WTC11 (cell line): ENCODE measurements around the gene PLRG1. TPM values are rescaled to one million over a fixed set of nuclear protein-coding genes. Genes with fewer than 3 reads are reported as not detected.

Experiments
- ATAC-seq: fragments of 200-7000 bp; cut with Tn5 transposase; 2 replicates; pipeline ENCODE4 v1.10.0; 2021; ENCODE audit warnings: mild to moderate bottlenecking, moderate library complexity
- CTCF ChIA-PET: fragments of 300-600 bp; sonication (Branson Sonifier 250); formaldehyde crosslinking; loops from one replicate; lab custom pipeline; 2021; ENCODE audit warnings: antibody characterized with exemption; lab: Charles Lee
- POLR2A ChIA-PET: fragments of 350-600 bp; sonication (Branson Sonifier 250); formaldehyde crosslinking; loops from one replicate; lab custom pipeline; 2021; ENCODE audit warnings: antibody characterized with exemption; lab: Charles Lee
- DNase-seq: peaks from one replicate; pipeline ENCODE4 v3.0.0; 2021; ENCODE audit warnings: low spot score
- H3K27ac Mint-ChIP-seq: 2 replicates; pipeline ENCODE4 v1.8.0; 2021; ENCODE audit warnings: mixed read lengths
- H3K27me3 Mint-ChIP-seq: 2 replicates; pipeline ENCODE4 v1.8.0; 2021; ENCODE audit warnings: low read depth, mild to moderate bottlenecking, moderate library complexity, mixed read lengths
- H3K36me3 Mint-ChIP-seq: 2 replicates; pipeline ENCODE4 v1.8.0; 2021; ENCODE audit warnings: mixed read lengths
- H3K4me1 Mint-ChIP-seq: 2 replicates; pipeline ENCODE4 v1.8.0; 2022; ENCODE audit warnings: mixed read lengths
- H3K4me3 Mint-ChIP-seq: 2 replicates; pipeline ENCODE4 v1.8.0; 2021; ENCODE audit warnings: mild to moderate bottlenecking, moderate library complexity, mixed read lengths
- H3K9me3 Mint-ChIP-seq: 2 replicates; pipeline ENCODE4 v1.8.0; 2021; ENCODE audit warnings: mixed read lengths
- CBFB ChIP-seq: sonication (generic); formaldehyde crosslinking; IDR thresholded peaks from 2 replicates; pipeline ENCODE4 v1.8.1; 2022; ENCODE audit warnings: mild to moderate bottlenecking, low read depth, missing genetic modification reagents
- ELF4 ChIP-seq: sonication (generic); formaldehyde crosslinking; IDR thresholded peaks from 2 replicates; pipeline ENCODE4 v1.8.1; 2022; ENCODE audit warnings: low read depth, mild to moderate bottlenecking, moderate library complexity, missing genetic modification reagents
- GTF2I ChIP-seq: fragments of 250-450 bp; sonication (Bioruptor Pico); conservative IDR thresholded peaks from 2 replicates; pipeline ENCODE4 v1.4.0; 2021; ENCODE audit warnings: mild to moderate bottlenecking
- HMGA2 ChIP-seq: fragments of 250-450 bp; sonication (Bioruptor Pico); IDR thresholded peaks from 2 replicates; pipeline ENCODE4 v1.4.0; 2021; ENCODE audit warnings: mild to moderate bottlenecking, moderate library complexity
- MYBL2 ChIP-seq: sonication (generic); formaldehyde crosslinking; IDR thresholded peaks from 2 replicates; pipeline ENCODE4 v1.8.1; 2023; ENCODE audit warnings: mild to moderate bottlenecking, moderate library complexity, missing genetic modification reagents
- PRDM15 ChIP-seq: sonication (generic); formaldehyde crosslinking; IDR thresholded peaks from 2 replicates; pipeline ENCODE4 v1.8.0; 2022; ENCODE audit warnings: missing genetic modification reagents
- PREB ChIP-seq: sonication (generic); formaldehyde crosslinking; IDR thresholded peaks from 2 replicates; pipeline ENCODE4 v1.8.1; 2022; ENCODE audit warnings: mild to moderate bottlenecking, missing genetic modification reagents, moderate library complexity, borderline replicate concordance
- SP1 ChIP-seq: sonication (generic); formaldehyde crosslinking; conservative IDR thresholded peaks from 2 replicates; pipeline ENCODE4 v1.8.1; 2022; ENCODE audit warnings: missing genetic modification reagents
- TEAD4 ChIP-seq: sonication (generic); formaldehyde crosslinking; IDR thresholded peaks from 2 replicates; pipeline ENCODE4 v1.8.0; 2022; ENCODE audit warnings: mild to moderate bottlenecking, missing genetic modification reagents
- TP53 ChIP-seq: sonication (generic); formaldehyde crosslinking; IDR thresholded peaks from 2 replicates; pipeline ENCODE4 v1.8.1; 2023; ENCODE audit warnings: mild to moderate bottlenecking, missing genetic modification reagents
- USF2 ChIP-seq: sonication (generic); formaldehyde crosslinking; IDR thresholded peaks from 2 replicates; pipeline ENCODE4 v1.8.1; 2023; ENCODE audit warnings: mild to moderate bottlenecking, missing genetic modification reagents, moderate library complexity
- ZNF416 ChIP-seq: fragments of 250-450 bp; sonication (Bioruptor Pico); IDR thresholded peaks from 2 replicates; pipeline ENCODE4 v1.9.0; 2021; ENCODE audit warnings: mild to moderate bottlenecking, inconsistent platforms
- ZNF425 ChIP-seq: fragments of 250-450 bp; sonication (Bioruptor Pico); conservative IDR thresholded peaks from 2 replicates; pipeline ENCODE4 v1.9.0; 2021; ENCODE audit warnings: mild to moderate bottlenecking
- total RNA-seq: library from RNA; stranded (reverse); gene quantifications from 3 replicates; pipeline ENCODE4 v1.2.3, GENCODE V29; 2021
- TF ChIP-seq, protein P1 (sequence below): sonication (generic); formaldehyde crosslinking; IDR thresholded peaks from 2 replicates; pipeline ENCODE4 v1.8.1; 2023; ENCODE audit warnings: mild to moderate bottlenecking, missing genetic modification reagents, moderate library complexity

The PLRG1 gene
- total RNA-seq, 1 experiment from 2014 or later, result 84.8 TPM

DNA sequence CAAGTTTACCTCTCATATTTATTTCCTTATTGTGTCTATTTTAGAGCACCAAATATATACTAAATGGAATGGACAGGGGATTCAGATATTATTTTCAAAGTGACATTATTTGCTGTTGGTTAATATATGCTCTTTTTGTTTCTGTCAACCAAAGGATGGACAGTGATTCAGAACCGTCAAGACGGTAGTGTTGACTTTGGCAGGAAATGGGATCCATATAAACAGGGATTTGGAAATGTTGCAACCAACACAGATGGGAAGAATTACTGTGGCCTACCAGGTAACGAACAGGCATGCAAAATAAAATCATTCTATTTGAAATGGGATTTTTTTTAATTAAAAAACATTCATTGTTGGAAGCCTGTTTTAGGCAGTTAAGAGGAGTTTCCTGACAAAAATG is 18.8 kb upstream of the PLRG1 start:
- Mint-ChIP-seq H3K27ac (no peak overlapping the region), H3K9me3 (no peaks in the 10 kb centered on the region), H3K36me3 (no peaks in the 10 kb centered on the region), H3K4me1 (peaks cover 10% of the 10 kb centered on the region), H3K27me3 (no peaks in the 10 kb centered on the region), H3K4me3 (no peak overlapping the region)
- DNase-seq (no peak), ATAC-seq (no peak)
- POLR2A ChIA-PET, result no interaction called here
- TF ChIP-seq TEAD4 (CRISPR knock-in tag) (no peak), SP1 (CRISPR knock-in tag) (no peak), GTF2I (CRISPR knock-in tag) (no peak), ELF4 (CRISPR knock-in tag) (no peak), PREB (CRISPR knock-in tag) (no peak), TP53 (CRISPR knock-in tag) (no peak), PRDM15 (CRISPR knock-in tag) (no peak)
- TF ChIP-seq, protein P1, sequence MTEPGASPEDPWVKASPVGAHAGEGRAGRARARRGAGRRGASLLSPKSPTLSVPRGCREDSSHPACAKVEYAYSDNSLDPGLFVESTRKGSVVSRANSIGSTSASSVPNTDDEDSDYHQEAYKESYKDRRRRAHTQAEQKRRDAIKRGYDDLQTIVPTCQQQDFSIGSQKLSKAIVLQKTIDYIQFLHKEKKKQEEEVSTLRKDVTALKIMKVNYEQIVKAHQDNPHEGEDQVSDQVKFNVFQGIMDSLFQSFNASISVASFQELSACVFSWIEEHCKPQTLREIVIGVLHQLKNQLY (CRISPR knock-in tag), result no peak
- CTCF ChIA-PET, result interaction anchor here (2.4 to 2.8 kb wide), 2 partner anchors 10 to 50 kb away, joined by 15 to 16 read pairs; no protein-coding TSS in a partner anchor

DNA sequence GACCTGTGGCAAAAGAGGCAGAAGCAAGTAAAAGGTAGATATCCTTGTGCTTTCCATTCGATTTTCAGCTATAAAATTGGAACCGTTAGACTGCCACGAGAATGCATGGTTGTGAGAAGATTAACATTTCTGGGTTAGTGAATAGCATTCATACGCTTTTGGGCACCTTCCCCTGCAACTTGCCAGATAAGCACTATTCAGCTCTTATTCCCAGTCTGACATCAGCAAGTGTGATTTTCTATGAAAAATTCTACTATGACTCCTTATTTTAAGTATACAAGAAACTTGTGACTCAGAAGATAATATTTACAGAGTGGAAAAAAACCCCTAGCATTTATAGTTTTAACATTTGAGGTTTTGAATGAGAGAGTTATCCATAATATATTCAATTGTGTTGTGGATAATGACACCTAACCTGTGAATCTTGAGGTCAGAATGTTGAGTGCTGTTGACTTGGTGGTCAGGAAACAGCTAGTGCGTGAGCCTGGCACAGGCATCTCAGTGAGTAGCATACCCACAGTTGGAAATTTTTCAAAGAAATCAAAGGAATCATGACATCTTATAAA is 16.5 kb upstream of the PLRG1 start:
- TF ChIP-seq CBFB (CRISPR knock-in tag) (no peak), HMGA2 (CRISPR knock-in tag) (no peak), MYBL2 (CRISPR knock-in tag) (no peak), USF2 (CRISPR knock-in tag) (no peak), ZNF416 (CRISPR knock-in tag) (no peak), ZNF425 (CRISPR knock-in tag) (no peak)
- DNase-seq, result no peak
- peaks cover 10% of the 10 kb centered on the region for H3K4me1 Mint-ChIP-seq
- H3K9me3 Mint-ChIP-seq, result no peaks in the 10 kb centered on the region
- H3K27me3 Mint-ChIP-seq, result no peaks in the 10 kb centered on the region
- H3K36me3 Mint-ChIP-seq, result no peaks in the 10 kb centered on the region
- ChIA-PET CTCF (interaction anchor here (1.7 kb wide), 1 partner anchor 52 kb away, joined by 6 read pairs; no protein-coding TSS in a partner anchor), POLR2A (no interaction called here)
- H3K4me3 Mint-ChIP-seq, result no peak overlapping the region
- H3K27ac Mint-ChIP-seq, result no peak overlapping the region
- no peak for ATAC-seq
